IMR-90 (cell line): ENCODE measurements around the gene NR2F2.

Experiments
- BHLHE40 ChIP-seq: fragments of 150-350 bp; IDR thresholded peaks from 2 replicates; pipeline ENCODE4 v1.6.1; 2016; ENCODE audit warnings: mild to moderate bottlenecking, low read depth, low read length
- CTCF ChIP-seq: conservative IDR thresholded peaks from 2 replicates; pipeline ENCODE4 v1.5.1; 2012; ENCODE audit warnings: mild to moderate bottlenecking, low read depth, low read length, improper control_type of control experiment
- ELK1 ChIP-seq: fragments of 150-350 bp; IDR thresholded peaks from 2 replicates; pipeline ENCODE4 v1.6.1; 2016; ENCODE audit warnings: low read depth, mild to moderate bottlenecking, low read length, moderate library complexity, borderline replicate concordance
- FOS ChIP-seq: fragments of 150-350 bp; IDR thresholded peaks from 2 replicates; pipeline ENCODE4 v1.6.1; 2016; ENCODE audit warnings: low read depth, low read length
- MAFK ChIP-seq: IDR thresholded peaks from 2 replicates; pipeline ENCODE4 v1.6.1; 2012; ENCODE audit warnings: low read depth, low read length, improper control_type of control experiment
- MAZ ChIP-seq: IDR thresholded peaks from 2 replicates; pipeline ENCODE4 v1.6.1; 2012; ENCODE audit warnings: low read depth, mild to moderate bottlenecking, low read length, improper control_type of control experiment, moderate library complexity, borderline replicate concordance
- MXI1 ChIP-seq: IDR thresholded peaks from 2 replicates; pipeline ENCODE4 v1.6.1; 2012; ENCODE audit warnings: low read depth, mild to moderate bottlenecking, low read length, moderate library complexity, borderline replicate concordance
- POLR2A ChIP-seq: IDR thresholded peaks from 2 replicates; pipeline ENCODE4 v1.6.1; 2012; ENCODE audit warnings: mild to moderate bottlenecking, low read depth, low read length
- RAD21 ChIP-seq: IDR thresholded peaks from 2 replicates; pipeline ENCODE4 v1.6.1; 2012; ENCODE audit warnings: low read length, improper control_type of control experiment
- RCOR1 ChIP-seq: IDR thresholded peaks from 2 replicates; pipeline ENCODE4 v1.6.1; 2012; ENCODE audit warnings: mild to moderate bottlenecking, low read length, improper control_type of control experiment; ENCODE audit not compliant: insufficient replicate concordance
- RFX5 ChIP-seq: IDR thresholded peaks from 2 replicates; pipeline ENCODE4 v1.8.0; 2012; ENCODE audit warnings: low read depth, mild to moderate bottlenecking, low read length, moderate library complexity
- SMC3 ChIP-seq: fragments of 150-350 bp; IDR thresholded peaks from 2 replicates; pipeline ENCODE4 v1.6.1; 2016; ENCODE audit warnings: low read depth, mild to moderate bottlenecking, antibody characterized with exemption, low read length, moderate library complexity
- USF2 ChIP-seq: fragments of 150-350 bp; IDR thresholded peaks from 2 replicates; pipeline ENCODE4 v1.6.1; 2017; ENCODE audit warnings: mild to moderate bottlenecking, antibody characterized with exemption, low read length, low read depth

GRCh38 chr15:96334017-96334704 lies 3.7 kb downstream of the NR2F2 start:
- TF ChIP-seq CTCF (no peak), RCOR1 (no peak), RFX5 (no peak), USF2 (no peak), BHLHE40 (no peak), POLR2A (no peak), RAD21 (no peak), MXI1 (no peak), SMC3 (no peak), MAZ (no peak), MAFK (no peak), ELK1 (no peak), FOS (no peak)
